HG03378 (cell line): ENCODE results near the gene CLIC5.

Experiments used
- ATAC-seq: cut with Tn5 transposase; IDR thresholded peaks from one replicate; pipeline ENCODE4 v1.9.1; 2021; ENCODE audit warnings: mild to moderate bottlenecking, moderate library complexity; ENCODE audit not compliant: unreplicated experiment

The CLIC5 gene

DNA sequence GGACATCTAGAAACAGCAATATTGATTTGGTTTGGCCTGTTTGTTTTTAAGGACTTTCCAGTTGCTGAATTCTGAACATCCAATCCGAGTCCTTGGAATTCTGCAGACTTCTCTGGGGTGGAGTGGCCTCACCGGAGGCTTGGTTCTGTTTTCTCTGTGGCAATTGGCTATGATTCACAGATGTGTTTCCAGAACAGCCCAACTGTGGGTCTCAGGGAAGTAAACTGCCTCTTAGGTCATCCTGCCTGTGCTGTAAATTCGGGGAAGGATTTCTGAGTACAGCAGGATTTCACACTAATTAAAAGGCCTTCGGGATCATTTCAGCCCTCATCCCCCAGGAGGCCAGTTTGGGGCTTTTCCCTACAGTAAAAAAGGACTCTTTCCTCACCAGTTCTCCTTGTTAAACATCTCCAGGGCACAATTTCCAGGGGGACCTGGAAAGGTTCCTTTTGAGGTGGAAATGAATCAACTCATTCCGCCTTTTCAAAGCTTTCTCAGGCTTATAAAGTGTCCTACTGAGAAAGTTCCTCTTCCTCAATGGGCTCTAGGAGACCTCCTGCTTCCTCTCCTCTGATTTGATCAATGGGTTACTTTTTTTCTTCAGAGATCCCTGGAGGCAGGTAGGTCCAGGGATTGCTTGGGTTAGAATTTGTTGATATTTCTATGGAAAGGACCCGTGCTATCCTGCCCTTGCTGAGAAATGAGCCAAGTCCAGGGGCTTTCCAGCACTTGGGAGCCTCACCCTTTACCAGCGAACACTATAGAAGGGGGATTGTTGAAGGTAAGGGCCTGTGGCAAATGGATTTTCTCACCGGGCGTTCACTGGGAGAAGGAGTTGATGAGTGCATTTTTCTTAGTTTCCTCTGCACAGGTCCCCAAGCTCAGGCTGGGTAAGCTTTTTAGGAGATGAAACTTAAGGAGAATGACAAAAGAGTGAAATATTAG lies 114.6 kb downstream of the CLIC5 start:
- ATAC-seq = no peak

- ATAC-seq = no peak
Observed at GRCh38 chr6:45899683-45899946, 116.0 kb downstream of the CLIC5 start.

GRCh38 chr6:45898941-45899682 lies 116.5 kb downstream of the CLIC5 start:
- no peak for ATAC-seq

GRCh38 chr6:45896783-45897441 lies 118.7 kb downstream of the CLIC5 start:
- ATAC-seq = no peak

GRCh38 chr6:45895569-45895968 lies 120.1 kb downstream of the CLIC5 start:
- ATAC-seq = no peak

GRCh38 chr6:45892696-45893245 lies 122.9 kb downstream of the CLIC5 start:
- ATAC-seq = no peak

GRCh38 chr6:45892196-45892595 lies 123.5 kb downstream of the CLIC5 start:
- ATAC-seq = no peak

DNA sequence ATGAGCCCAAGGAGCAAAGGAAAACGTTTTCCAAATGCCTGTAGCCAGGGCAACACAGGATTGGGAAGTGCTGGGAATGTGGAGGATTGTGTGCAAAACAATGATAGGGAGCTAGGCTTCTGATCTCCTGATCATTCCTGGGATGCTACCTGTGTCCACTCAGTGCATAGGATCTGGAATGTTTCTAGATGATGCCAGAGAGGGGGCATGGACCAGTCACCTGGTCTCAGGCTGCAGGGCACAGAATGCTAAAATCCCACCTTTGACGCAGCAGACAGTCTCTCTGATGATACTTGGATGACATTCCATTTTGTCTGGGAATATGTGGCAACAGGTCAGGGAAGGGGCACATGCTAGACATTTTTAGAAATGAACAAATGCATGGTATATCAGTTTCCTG lies 128.9 kb downstream of the CLIC5 start:
- ATAC-seq = no peak

GRCh38 chr6:45884336-45884735 lies 131.3 kb downstream of the CLIC5 start:
- no peak for ATAC-seq

DNA sequence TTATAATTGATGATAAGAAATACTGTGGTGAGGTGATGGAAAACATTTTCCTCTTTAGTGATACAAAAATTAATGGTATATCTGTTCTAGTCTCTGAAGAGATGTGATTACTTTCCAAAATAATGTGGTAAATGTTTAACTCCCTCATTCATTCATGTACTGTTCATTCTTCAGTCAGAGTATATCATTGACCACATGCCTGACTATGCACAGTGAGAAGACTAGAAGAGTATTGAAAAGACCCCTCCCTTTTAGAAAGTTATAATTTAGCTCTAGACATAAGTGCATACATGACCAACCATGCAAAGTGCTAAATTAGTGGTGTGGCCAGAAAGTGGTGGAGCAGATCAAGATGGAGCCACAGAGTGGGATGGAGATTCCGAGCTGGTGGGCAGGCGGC lies 133.0 kb downstream of the CLIC5 start:
- ATAC-seq = no peak

GRCh38 chr6:45881705-45882467 lies 133.8 kb downstream of the CLIC5 start:
- ATAC-seq = no peak

GRCh38 chr6:45880676-45881075 lies 135.0 kb downstream of the CLIC5 start:
- no peak for ATAC-seq

DNA sequence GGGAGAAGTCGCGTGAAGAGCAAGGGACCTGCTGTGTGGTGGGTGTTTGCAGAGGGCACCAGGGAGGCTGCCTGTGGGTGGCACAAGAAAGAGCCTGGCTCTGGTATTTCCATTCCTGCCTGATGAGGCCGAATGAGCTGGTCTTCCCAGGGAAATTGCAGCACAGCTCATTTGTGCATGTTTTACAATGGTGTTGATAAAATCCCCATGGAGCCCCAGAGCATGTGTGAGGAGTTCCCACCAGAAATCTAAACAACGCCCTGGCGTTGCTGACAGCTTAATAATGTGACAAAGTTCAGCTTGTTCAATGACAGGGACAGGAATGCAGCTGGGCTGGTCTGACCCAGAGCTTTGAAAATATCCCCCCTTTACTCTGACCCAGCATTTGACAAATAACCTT lies 135.5 kb downstream of the CLIC5 start:
- no peak for ATAC-seq

- ATAC-seq = no peak
Observed at GRCh38 chr6:45877970-45878590, 137.6 kb downstream of the CLIC5 start.

- no peak for ATAC-seq
Observed at GRCh38 chr6:45872827-45873365, 142.8 kb downstream of the CLIC5 start.

DNA sequence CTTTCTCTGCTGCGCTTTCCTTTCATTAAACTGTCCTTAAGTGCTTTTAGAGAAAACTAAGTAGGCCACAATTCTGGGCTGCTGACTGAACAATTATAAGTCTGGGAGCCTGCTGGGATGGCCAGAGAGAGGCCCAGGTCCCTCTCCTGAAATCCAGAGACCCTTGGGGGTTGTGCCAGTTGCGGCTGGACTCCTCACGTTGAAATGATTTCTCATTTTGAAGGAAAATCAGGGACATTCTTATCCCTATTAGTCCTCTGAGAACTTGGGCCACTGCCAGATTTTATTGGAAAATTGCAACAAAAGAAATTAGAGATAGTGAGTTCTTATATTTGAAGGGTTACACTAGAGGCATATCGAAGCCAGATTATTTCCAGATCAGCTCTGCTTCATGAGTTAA lies 145.1 kb downstream of the CLIC5 start:
- no peak for ATAC-seq

DNA sequence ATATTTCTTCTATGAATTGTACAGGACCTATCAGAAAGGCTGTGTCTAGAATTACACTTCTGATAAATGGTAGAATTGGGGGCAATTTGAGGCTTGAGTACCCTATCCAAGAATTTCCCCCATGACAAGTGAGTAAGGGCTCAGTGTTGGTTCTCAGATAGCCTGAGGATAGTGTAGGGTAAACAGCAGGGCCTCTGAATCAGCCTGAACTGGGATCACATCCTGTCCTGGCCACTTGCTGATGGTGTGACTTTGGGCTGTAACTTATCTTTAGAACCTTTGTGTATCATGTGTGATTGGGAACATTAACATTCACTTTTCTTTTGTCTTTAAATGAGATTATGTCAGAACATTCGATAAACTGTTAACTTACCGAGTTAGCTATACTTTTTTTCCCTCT lies 151.0 kb downstream of the CLIC5 start:
- no peak for ATAC-seq

GRCh38 chr6:45858691-45859090 lies 157.0 kb downstream of the CLIC5 start:
- ATAC-seq = no peak

DNA sequence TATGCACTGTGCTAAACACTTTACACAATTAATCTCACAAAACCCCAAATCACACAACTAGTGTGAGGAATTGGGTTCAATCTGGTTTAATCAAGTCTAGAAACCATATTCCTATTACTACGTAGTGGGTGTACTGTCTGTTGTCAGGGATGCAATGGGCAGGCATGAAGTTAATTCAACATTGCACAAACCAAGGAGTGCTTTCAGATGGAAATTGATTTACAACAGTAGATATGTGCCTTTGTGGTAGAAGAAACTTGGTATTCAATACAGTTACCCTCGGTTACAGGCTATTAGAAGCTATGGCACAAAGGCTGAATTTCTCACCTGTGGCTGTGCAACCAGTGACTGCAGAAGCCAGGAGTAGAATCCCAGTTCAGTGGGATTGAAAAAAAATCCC lies 157.8 kb downstream of the CLIC5 start:
- ATAC-seq = no peak
